HG03196 (cell line): Measurements from ENCODE around the gene UBXN11.
A peak's percentile ranks its signal among the peaks of the same experiment; 100 is the strongest.
"Not testable (repeated sequence)": the region's sequence is repeated elsewhere in the genome, so short reads cannot be mapped to it uniquely, and the experiment has no call there.

ENCODE experiments used
- ATAC-seq: cut with Tn5 transposase; IDR thresholded peaks from one replicate; pipeline ENCODE4 v1.9.1; 2021; ENCODE audit not compliant: unreplicated experiment

UBXN11 gene

GRCh38 chr1:26337206-26337535 lies 30.7 kb upstream of the UBXN11 start:
- ATAC-seq = no peak

- ATAC-seq = peak; percentile 67
These were observed 30.2 kb upstream of the UBXN11 start for GRCh38 chr1:26336477-26337205.

DNA sequence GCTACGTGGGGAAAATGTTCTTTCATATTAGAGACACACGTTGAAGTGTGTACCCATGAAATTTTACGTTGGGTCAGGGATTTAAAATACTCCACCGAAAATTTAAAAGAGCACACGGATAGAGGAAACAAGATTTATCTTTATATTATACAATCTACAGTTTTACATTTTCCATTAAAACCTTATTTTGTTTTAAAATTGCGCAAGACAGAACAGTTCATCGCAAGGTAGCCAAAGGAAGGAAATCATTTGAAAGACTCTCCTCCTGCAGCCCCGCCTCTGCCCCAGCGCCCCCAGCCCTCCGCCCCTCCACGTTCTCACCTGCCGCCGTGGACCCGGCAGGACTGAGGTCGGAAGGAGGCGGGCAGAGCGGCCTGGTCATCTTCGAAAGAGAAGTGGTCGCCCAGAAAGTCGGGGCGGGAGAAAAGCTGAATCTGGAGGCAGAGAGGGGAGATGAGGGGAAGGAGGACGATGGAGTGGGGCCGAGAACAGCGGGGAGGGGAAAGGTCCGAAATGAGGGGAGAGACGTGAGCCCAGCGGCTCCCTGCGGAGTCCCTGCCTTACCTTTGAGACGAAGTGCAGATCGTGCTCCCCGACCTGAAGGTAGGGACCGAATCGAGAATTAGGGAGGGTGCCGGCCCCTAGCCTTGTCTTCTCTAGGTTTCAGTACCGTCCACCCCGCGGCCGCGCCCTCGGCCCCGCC lies 29.5 kb upstream of the UBXN11 start:
- no peak for ATAC-seq

- not testable (repeated sequence) for ATAC-seq
These were observed 26.9 kb upstream of the UBXN11 start for GRCh38 chr1:26333312-26333711.

GRCh38 chr1:26330276-26330675 lies 23.8 kb upstream of the UBXN11 start:
- no peak for ATAC-seq

DNA sequence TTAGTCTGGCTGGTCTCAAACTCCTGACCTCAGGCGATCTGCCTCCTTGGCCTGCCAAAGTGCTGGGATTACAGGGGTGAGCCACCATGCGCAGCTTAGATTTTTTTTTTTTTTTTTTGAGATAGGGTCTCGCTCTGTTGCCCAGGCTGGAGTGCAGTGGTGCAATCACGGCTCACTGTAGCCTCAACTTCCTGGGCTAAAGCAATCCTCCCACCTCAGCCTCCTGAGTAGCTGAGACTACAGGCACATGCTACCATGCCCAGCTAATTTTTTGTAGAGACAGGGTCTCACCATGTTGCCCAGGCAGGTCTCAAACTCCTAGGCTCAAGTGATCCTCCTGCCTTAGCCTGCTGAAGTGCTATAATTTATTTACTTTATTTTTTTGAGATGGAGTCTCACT lies 22.9 kb upstream of the UBXN11 start:
- ATAC-seq = not testable (repeated sequence)

DNA sequence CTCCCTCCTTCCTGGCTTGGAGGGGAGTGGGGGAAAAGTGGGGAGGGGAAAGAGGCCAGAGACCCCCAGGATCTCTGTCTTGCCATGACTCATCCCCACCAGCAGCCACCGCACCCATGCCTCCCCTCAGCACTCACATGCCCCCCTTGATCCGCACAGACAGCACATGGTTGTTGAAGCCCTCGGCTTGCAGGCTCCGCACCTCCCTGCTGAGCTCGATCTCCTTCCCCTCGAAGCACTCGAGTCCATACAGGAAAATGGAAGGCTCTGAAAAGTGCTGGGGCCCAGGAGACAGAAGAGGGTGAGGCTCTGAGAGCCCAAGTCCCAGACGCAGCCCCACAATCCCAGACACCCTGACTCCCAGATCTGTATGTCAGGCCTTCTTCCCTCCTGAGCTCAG lies 22.2 kb upstream of the UBXN11 start:
- ATAC-seq = no peak

- ATAC-seq = no peak
These were observed 21.5 kb upstream of the UBXN11 start for GRCh38 chr1:26327956-26328362.

- ATAC-seq = no peak
These were observed 18.1 kb upstream of the UBXN11 start for GRCh38 chr1:26324550-26324949.

GRCh38 chr1:26323382-26323781 lies 16.9 kb upstream of the UBXN11 start:
- ATAC-seq = no peak

GRCh38 chr1:26322042-26322331 lies 15.6 kb upstream of the UBXN11 start:
- ATAC-seq = no peak

DNA sequence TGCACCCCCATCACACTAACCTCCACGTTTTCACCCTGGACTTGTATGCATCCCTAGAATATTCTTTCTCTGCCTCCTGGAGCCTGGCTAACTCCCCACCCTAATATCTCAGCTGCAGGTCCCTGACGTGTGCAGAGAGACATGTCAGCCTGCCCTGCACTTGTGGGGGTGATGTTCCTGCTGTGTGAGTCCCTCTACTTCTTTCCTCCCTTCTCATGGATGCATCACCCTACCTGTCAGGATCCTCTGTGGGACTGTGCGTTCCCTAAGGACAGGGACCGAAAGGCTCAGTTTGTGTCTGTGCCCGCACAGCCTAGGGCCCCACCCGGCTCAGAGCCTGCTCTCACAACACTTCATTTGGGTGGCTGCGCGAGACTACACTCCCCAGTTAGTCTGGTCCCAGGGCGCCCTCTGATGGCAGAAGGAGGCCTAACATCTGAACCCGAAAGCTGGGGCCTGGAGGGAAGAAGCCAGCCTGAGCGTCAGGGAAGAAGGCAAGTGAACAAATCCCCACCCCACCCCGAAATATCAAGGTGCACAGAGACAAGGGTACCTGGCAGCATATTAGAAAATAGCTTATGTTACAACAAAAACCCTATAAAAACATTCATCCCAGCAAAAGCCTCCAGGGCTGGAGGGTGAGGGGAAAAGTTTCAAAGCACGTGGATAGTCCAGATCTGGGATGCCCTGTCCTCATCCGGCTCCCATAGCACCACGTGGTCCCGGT lies 15.0 kb upstream of the UBXN11 start:
- ATAC-seq = peak; percentile 40

DNA sequence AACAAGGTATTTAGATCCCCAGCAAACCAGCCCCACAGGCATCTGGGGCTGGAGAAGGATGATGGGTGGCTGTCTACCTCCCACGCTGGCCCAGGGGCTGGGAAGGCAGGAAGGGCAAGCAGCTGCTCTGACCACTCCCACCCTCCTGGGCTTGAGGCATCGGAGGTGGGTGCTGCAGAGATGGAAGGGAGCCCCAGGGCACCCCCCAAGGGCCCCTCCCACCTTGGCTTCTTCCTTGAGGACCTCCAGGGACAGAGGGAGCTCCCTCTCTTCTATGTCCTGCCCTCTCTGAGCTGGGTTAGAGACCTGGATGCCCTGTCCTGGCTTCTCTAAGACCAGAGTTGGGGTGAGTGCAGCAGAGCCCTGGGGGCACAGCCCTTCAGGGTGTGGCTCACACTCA lies 14.5 kb upstream of the UBXN11 start:
- no peak for ATAC-seq

DNA sequence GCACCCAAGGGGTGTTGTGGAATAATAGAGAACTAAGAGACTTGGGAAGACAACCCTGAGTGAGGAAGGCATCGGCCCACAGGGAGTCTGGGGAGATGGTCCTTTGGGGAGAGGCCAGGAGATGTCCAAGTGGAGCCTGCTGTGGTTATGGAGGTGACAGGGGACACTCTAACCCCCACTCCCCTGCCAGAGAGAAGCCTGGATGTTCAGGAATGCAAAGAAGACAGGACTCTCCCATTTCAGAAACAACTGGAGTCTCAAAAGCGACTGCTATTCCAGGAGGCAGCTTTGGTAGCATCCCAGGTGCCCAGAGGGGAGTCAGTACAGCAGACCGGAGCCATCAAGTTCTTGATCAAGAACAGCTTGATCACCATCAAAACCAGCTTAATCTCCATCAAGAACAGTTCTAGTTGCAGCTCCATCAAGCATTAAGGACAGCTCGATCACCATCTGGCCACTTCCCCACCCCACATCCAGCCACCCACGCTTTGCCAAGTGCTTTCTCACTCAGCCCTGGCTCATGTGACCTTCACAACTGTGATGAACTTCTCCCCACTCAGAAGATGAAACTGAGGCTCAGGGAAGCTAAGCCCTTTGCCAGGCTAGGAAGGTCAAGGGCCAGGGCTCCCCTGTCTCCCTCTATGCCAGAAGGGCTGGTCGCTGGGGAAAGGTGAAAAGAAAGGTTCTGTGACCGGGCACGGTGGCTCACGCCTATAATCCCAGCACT lies 12.1 kb upstream of the UBXN11 start:
- no peak for ATAC-seq

- ATAC-seq = no peak
These were observed 11.3 kb upstream of the UBXN11 start, which contains the start of gene CD52 for GRCh38 chr1:26317612-26318337. CD52 (plus strand) TSS chr1:26317958; CDS start chr1:26318018, 60 bp downstream.

DNA sequence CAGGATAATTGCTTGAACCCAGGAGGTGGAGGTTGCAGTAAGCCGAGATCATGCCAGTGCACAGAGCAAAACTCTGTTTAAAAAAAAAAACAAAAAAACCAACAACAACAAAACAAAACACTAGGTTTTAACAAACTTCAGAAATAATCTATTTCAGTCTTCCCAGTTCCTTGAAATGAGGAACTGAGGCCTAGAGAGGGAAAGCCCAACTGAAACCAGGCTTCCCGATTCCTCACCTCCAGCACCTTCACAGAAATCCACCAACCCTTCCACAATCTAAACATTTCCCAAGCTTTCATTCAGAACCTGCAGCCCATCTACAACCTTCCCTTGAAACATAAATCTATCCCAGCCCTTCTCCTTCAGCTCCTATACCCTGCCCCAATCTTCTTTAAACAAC lies 10.7 kb upstream of the UBXN11 start:
- no peak for ATAC-seq

- no peak for ATAC-seq
These were observed 9.7 kb upstream of the UBXN11 start for GRCh38 chr1:26315874-26316850.

DNA sequence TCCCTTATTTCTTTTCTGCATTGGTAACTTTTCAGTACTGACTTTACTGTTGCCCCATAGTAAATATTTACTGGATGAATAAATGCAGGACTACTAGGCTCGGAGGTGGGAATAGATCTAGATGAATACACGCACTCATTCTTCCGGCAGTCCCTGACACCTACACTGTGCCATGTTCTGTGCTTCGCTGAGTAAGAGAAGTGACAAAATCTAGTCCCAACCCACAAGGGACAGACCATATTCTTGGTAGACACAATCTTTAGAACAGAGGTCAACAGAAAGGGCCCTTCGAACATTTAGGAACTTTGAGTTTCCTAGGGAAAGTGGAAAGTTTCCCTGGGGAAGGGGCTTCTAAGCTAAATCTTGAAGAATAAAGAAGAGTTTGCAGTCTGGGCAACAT lies 8.1 kb upstream of the UBXN11 start:
- ATAC-seq = no peak

GRCh38 chr1:26307966-26308899 lies 1.8 kb upstream of the UBXN11 start:
- not testable (repeated sequence) for ATAC-seq
